Vagina (tissue), 2 donors: ENCODE results near the gene ANKRD29. TPM values are rescaled to one million over a fixed set of nuclear protein-coding genes. Genes with fewer than 3 reads are reported as not detected.

Source experiments
- DNase-seq, 2 donors: peaks; one replicate each; pipeline ENCODE4 v3.0.0-alpha.2; 2017; ENCODE audit errors: extremely low spot score in 2 of 2
- H3K27ac ChIP-seq: fragments of 200-600 bp; sonication (generic); one replicate; pipeline ENCODE4 v1.5.1; 2019
- H3K27me3 ChIP-seq: fragments of 200-600 bp; sonication (generic); one replicate; pipeline ENCODE4 v1.5.1; 2019
- H3K36me3 ChIP-seq, 2 donors: fragments of 200-600 bp; sonication (generic); one replicate each; pipeline ENCODE4 v1.5.1; 2017 to 2019
- H3K4me1 ChIP-seq: fragments of 200-600 bp; sonication (generic); one replicate; pipeline ENCODE4 v1.5.1; 2019
- H3K4me3 ChIP-seq, 2 donors: fragments of 200-600 bp; sonication (generic); 1 replicate in 1 of 2; 2 replicates in 1 of 2; pipeline ENCODE4 v1.5.1; 2016 to 2019
- H3K9me3 ChIP-seq: fragments of 200-600 bp; sonication (generic); one replicate; pipeline ENCODE4 v1.5.1; 2019
- CTCF ChIP-seq, 3 experiments: fragments of 450-650 bp in 2 of 3; fragments of 200-600 bp in 1 of 3; sonication (generic) in 1 of 3; IDR thresholded peaks; one replicate each; pipeline ENCODE4 v1.5.1; 2017 to 2019; ENCODE audit warnings: antibody characterized with exemption in 3 of 3, mild to moderate bottlenecking in 2 of 3, moderate library complexity in 2 of 3
- POLR2A ChIP-seq, 2 donors: fragments of 450-650 bp; IDR thresholded peaks; one replicate each; pipeline ENCODE4 v1.6.1; 2017; ENCODE audit warnings: antibody characterized with exemption in 2 of 2, mild to moderate bottlenecking in 2 of 2, moderate library complexity in 2 of 2
- POLR2AphosphoS5 ChIP-seq, 2 donors: sonication (generic); formaldehyde crosslinking; IDR thresholded peaks; one replicate each; pipeline ENCODE4 v1.9.0; 2017; ENCODE audit warnings: antibody characterized with exemption in 2 of 2, mild to moderate bottlenecking in 2 of 2, low read depth in 1 of 2; ENCODE audit not compliant: insufficient read depth in 1 of 2
- intact Hi-C: fragments of 100-400 bp; cut with DNase I; formaldehyde crosslinking; loops from one replicate; pipeline ENCODE4 v1.15.1; 2023
- total RNA-seq: library from RNA; depleted of rRNA; stranded (reverse); fragments of >200 nt; gene quantifications from one replicate; pipeline ENCODE4 v1.2.3, GENCODE V29; 2016

Gene ANKRD29
- total RNA-seq, 1 donor from 2014 or later: 32.9 TPM

- Histone ChIP-seq H3K36me3 (no peaks in the 10 kb centered on the region), H3K27ac (no peak overlapping the region), H3K4me1 (peaks cover 3% of the 10 kb centered on the region), H3K4me3 (no peak overlapping the region), H3K9me3 (no peaks in the 10 kb centered on the region), H3K27me3 (no peaks in the 10 kb centered on the region)
- intact Hi-C loops: no loop called here
- no peak for DNase-seq
- TF ChIP-seq CTCF (IDR thresholded peaks at IDR 0.05) (no peak), POLR2AphosphoS5 (IDR thresholded peaks at IDR 0.05; ENCODE audit: insufficient read depth in 1 of 2, low read depth in 1 of 2) (no peak), POLR2A (IDR thresholded peaks at IDR 0.05) (no peak)
Observed at GRCh38 chr18:23632615-23633014, 30.1 kb downstream of the ANKRD29 start.

GRCh38 chr18:23631746-23632145, 31.0 kb downstream of the ANKRD29 start:
- intact Hi-C loops: no loop called here

GRCh38 chr18:23631312-23631711, 31.4 kb downstream of the ANKRD29 start:
- Histone ChIP-seq H3K4me1 (peaks cover 15% of the 10 kb centered on the region), H3K4me3 (no peak overlapping the region), H3K36me3 (no peaks in the 10 kb centered on the region), H3K27ac (no peak overlapping the region), H3K27me3 (no peaks in the 10 kb centered on the region), H3K9me3 (no peaks in the 10 kb centered on the region)
- intact Hi-C loops: no loop called here
- TF ChIP-seq POLR2A (IDR thresholded peaks at IDR 0.05) (no peak), CTCF (IDR thresholded peaks at IDR 0.05) (no peak), POLR2AphosphoS5 (IDR thresholded peaks at IDR 0.05; ENCODE audit: insufficient read depth in 1 of 2, low read depth in 1 of 2) (no peak)
- DNase-seq: no peak

More at GRCh38 chr18:23631746-23632145, 31.0 kb downstream of the ANKRD29 start:
- TF ChIP-seq POLR2AphosphoS5 (IDR thresholded peaks at IDR 0.05; ENCODE audit: insufficient read depth in 1 of 2, low read depth in 1 of 2): no peak
- no peak for TF ChIP-seq POLR2A (IDR thresholded peaks at IDR 0.05)
- TF ChIP-seq CTCF (IDR thresholded peaks at IDR 0.05): no peak
- Histone ChIP-seq H3K27ac (no peak overlapping the region), H3K4me1 (peaks cover 12% of the 10 kb centered on the region), H3K27me3 (no peaks in the 10 kb centered on the region), H3K9me3 (no peaks in the 10 kb centered on the region), H3K36me3 (no peaks in the 10 kb centered on the region), H3K4me3 (no peak overlapping the region)
- DNase-seq: no peak

- TF ChIP-seq CTCF (IDR thresholded peaks at IDR 0.05): no peak
- TF ChIP-seq POLR2A (IDR thresholded peaks at IDR 0.05): no peak
- TF ChIP-seq POLR2AphosphoS5 (IDR thresholded peaks at IDR 0.05; ENCODE audit: insufficient read depth in 1 of 2, low read depth in 1 of 2): no peak
- intact Hi-C loops: loop anchor here (10.0 kb wide), 1 partner anchor 185 kb away; no protein-coding TSS in a partner anchor
- no peaks in the 10 kb centered on the region for H3K9me3 ChIP-seq
- no peaks in the 10 kb centered on the region for H3K27me3 ChIP-seq
- no peak overlapping the region for H3K4me3 ChIP-seq
- DNase-seq: no peak
- H3K4me1 ChIP-seq: peaks cover 15% of the 10 kb centered on the region
- H3K36me3 ChIP-seq: no peaks in the 10 kb centered on the region
- H3K27ac ChIP-seq: no peak overlapping the region
Observed at GRCh38 chr18:23629444-23629946, 33.2 kb downstream of the ANKRD29 start.

GRCh38 chr18:23627970-23628369, 34.7 kb downstream of the ANKRD29 start:
- no peak overlapping the region for H3K27ac ChIP-seq
- no peaks in the 10 kb centered on the region for H3K9me3 ChIP-seq
- no peak overlapping the region for H3K4me3 ChIP-seq
- intact Hi-C loops: loop anchor here (10.0 kb wide), 1 partner anchor 187 kb away; no protein-coding TSS in a partner anchor
- no peaks in the 10 kb centered on the region for H3K36me3 ChIP-seq
- peaks cover 15% of the 10 kb centered on the region for H3K4me1 ChIP-seq
- H3K27me3 ChIP-seq: no peaks in the 10 kb centered on the region
- no peak for DNase-seq
- no peak for TF ChIP-seq CTCF (IDR thresholded peaks at IDR 0.05)
- TF ChIP-seq POLR2A (IDR thresholded peaks at IDR 0.05): no peak
- no peak for TF ChIP-seq POLR2AphosphoS5 (IDR thresholded peaks at IDR 0.05; ENCODE audit: insufficient read depth in 1 of 2, low read depth in 1 of 2)
